Esophagus muscularis mucosa (tissue), 4 donors: Measurements from ENCODE around the gene KRT7.

Experiments
- EP300 ChIP-seq: sonication (generic); formaldehyde crosslinking; IDR thresholded peaks from one replicate; pipeline ENCODE4 v1.6.1; 2017; ENCODE audit warnings: antibody characterized with exemption
- POLR2A ChIP-seq: fragments of 450-650 bp; IDR thresholded peaks from one replicate; pipeline ENCODE4 v1.6.1; 2017; ENCODE audit warnings: antibody characterized with exemption, moderate library complexity, mild to moderate bottlenecking, low read depth
- TF ChIP-seq, protein P1 (sequence below), 3 experiments: fragments of 200-600 bp in 2 of 3; fragments of 450-650 bp in 1 of 3; sonication (generic) in 2 of 3; IDR thresholded peaks; one replicate each; pipeline ENCODE4 v1.5.1; 2017 to 2019; ENCODE audit warnings: antibody characterized with exemption in 3 of 3, mild to moderate bottlenecking in 2 of 3, moderate library complexity in 1 of 3

DNA sequence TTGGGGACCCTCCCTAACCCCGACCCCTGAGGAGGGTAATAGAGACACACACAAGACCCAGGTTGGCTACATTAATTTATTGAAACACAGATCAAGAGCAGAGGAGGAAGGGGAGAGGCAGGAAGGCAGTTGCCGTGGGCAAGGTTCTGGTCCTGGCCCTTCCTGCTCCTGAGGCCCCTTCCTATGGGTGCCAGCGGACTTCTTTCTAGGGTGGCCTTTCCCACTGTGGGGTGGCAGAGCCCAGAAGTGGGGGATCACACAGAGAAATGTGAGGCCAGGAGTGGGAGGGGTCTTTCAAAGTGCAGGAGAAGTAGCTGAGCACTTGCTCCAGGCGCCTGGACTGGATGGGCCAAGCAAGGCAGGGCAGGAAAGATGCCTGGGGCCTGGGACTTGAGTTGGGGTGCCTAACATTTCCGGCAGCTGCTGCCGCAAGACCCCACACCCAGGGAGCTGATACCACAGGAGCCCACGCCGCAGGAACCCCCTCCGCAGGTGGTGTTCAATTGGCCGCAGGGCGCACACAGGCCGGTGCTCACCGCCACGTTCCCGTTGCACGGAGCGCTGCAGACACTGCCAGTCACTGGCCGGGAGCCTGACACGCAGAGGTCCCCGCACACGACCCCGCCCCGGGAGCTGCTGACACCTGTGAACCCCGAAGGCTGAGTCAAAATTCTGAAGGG lies 52.9 kb downstream of the KRT7 start:
- no peak for TF ChIP-seq POLR2A
- TF ChIP-seq, protein P1, sequence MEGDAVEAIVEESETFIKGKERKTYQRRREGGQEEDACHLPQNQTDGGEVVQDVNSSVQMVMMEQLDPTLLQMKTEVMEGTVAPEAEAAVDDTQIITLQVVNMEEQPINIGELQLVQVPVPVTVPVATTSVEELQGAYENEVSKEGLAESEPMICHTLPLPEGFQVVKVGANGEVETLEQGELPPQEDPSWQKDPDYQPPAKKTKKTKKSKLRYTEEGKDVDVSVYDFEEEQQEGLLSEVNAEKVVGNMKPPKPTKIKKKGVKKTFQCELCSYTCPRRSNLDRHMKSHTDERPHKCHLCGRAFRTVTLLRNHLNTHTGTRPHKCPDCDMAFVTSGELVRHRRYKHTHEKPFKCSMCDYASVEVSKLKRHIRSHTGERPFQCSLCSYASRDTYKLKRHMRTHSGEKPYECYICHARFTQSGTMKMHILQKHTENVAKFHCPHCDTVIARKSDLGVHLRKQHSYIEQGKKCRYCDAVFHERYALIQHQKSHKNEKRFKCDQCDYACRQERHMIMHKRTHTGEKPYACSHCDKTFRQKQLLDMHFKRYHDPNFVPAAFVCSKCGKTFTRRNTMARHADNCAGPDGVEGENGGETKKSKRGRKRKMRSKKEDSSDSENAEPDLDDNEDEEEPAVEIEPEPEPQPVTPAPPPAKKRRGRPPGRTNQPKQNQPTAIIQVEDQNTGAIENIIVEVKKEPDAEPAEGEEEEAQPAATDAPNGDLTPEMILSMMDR (IDR thresholded peaks at IDR 0.05) = no peak
- no peak for TF ChIP-seq EP300
